K562 (cell line): ENCODE results near the gene CYP24A1.

ENCODE experiments used
- CBFB ChIP-seq: sonication (generic); formaldehyde crosslinking; IDR thresholded peaks from 2 replicates; pipeline ENCODE4 v1.4.0; 2020; ENCODE audit warnings: mild to moderate bottlenecking, missing genetic modification reagents
- EHMT2 ChIP-seq: fragments of 450-650 bp; IDR thresholded peaks from 2 replicates; pipeline ENCODE4 v1.6.1; 2018; ENCODE audit warnings: antibody characterized with exemption
- FOXM1 ChIP-seq, 2 experiments: fragments of 450-650 bp in 1 of 2; sonication (generic) in 1 of 2; formaldehyde crosslinking in 1 of 2; IDR thresholded peaks; 2 replicates each; pipeline versions ENCODE4 v1.6.1 to v1.9.0; 2017 to 2022; ENCODE audit warnings: low read depth in 2 of 2, mild to moderate bottlenecking in 2 of 2, missing genetic modification reagents in 1 of 2, moderate library complexity in 1 of 2
- MYBL2 ChIP-seq, 2 experiments: fragments of 450-650 bp in 1 of 2; sonication (generic) in 1 of 2; formaldehyde crosslinking in 1 of 2; IDR thresholded peaks; 2 replicates each; pipeline versions ENCODE4 v1.6.1 to v1.8.1; 2017 to 2022; ENCODE audit warnings: borderline replicate concordance in 1 of 2, inconsistent platforms in 1 of 2, low read depth in 1 of 2, mild to moderate bottlenecking in 1 of 2, missing genetic modification reagents in 1 of 2, moderate library complexity in 1 of 2
- MYC ChIP-seq, 2 experiments: fragments of 250-450 bp in 1 of 2; sonication (Bioruptor Pico) in 1 of 2; IDR thresholded peaks; 2 replicates each; pipeline versions ENCODE4 v1.5.1 to v1.6.1; 2012 to 2021; ENCODE audit warnings: low read depth in 2 of 2, borderline replicate concordance in 1 of 2, improper control_type of control experiment in 1 of 2, low read length in 1 of 2, mild to moderate bottlenecking in 1 of 2, moderate library complexity in 1 of 2

- TF ChIP-seq CBFB (CRISPR knock-in tag) (no peak), MYBL2 (IDR thresholded peaks at IDR 0.05; ENCODE audit: low read depth) (no peak), MYBL2 (CRISPR knock-in tag; IDR thresholded peaks at IDR 0.05; ENCODE audit: borderline replicate concordance) (no peak), MYC (IDR thresholded peaks at IDR 0.05; ENCODE audit: low read depth, low read length) (no peak), MYC (CRISPR knock-in tag; IDR thresholded peaks at IDR 0.05; ENCODE audit: borderline replicate concordance, low read depth) (no peak), FOXM1 (IDR thresholded peaks at IDR 0.05; ENCODE audit: low read depth) (no peak), FOXM1 (CRISPR knock-in tag; IDR thresholded peaks at IDR 0.05; ENCODE audit: low read depth) (no peak), EHMT2 (no peak)
Measured at GRCh38 chr20:54119744-54120143, 54.0 kb downstream of the CYP24A1 start.
